K562 (cell line): ENCODE measurements around the gene HOXA9. TPM values are rescaled to one million over a fixed set of nuclear protein-coding genes. Genes with fewer than 3 reads are reported as not detected.

Experiments used
- ATAC-seq: fragments of 200-7000 bp; cut with Tn5 transposase; 3 replicates; pipeline ENCODE4 v1.9.1; 2020; ENCODE audit warnings: moderate library complexity
- BruUV-seq: library from RNA; stranded (reverse); fragments of 400-500 nt; replicated peaks from 2 replicates; lab custom pipeline; 2021; lab: Mats Ljungman, UMichigan
- CTCF ChIA-PET: fragments of 300-600 bp; formaldehyde crosslinking; extraction: SDS; loops from one replicate; lab custom pipeline; 2021; ENCODE audit warnings: low intra/inter-chr PET ratio; lab: Yijun Ruan, JAX
- POLR2A ChIA-PET: fragments of 300-600, 350-650 bp; sonication (Branson Sonifier 250); formaldehyde crosslinking; extraction: SDS; loops from one replicate; lab custom pipeline; 2021; ENCODE audit warnings: antibody characterized with exemption, inconsistent platforms; lab: Yijun Ruan, JAX
- DNase-seq, 4 experiments: peaks; one replicate each; pipeline versions ENCODE4 v3.0.0 to v3.0.0-alpha.2; 2011 to 2018; ENCODE audit warnings: low spot score in 3 of 4, mixed read lengths in 3 of 4; ENCODE audit errors: extremely low read depth in 1 of 4
- FAIRE-seq: peaks from 2 replicates; lab custom pipeline; 2011; peaks lifted over from hg19 to GRCh38; lab: Jason Lieb, UNC
- H2AFZ ChIP-seq: 2 replicates; pipeline ENCODE4 v1.6.0; 2011; ENCODE audit warnings: low read depth, low read length, control low read depth, inconsistent platforms
- H3K27ac ChIP-seq: fragments of 200-600 bp; 3 replicates; pipeline ENCODE4 v1.8.0; 2011; ENCODE audit warnings: low read depth, mild to moderate bottlenecking, control low read depth, inconsistent platforms, low read length, moderate library complexity, mixed read lengths; ENCODE audit errors: extremely low read depth
- H3K27me3 ChIP-seq, 2 experiments: fragments of 300-600 bp in 1 of 2; 2 replicates in 1 of 2; 3 replicates in 1 of 2; pipeline versions ENCODE4 v1.6.0 to v1.8.0; 2011; ENCODE audit warnings: inconsistent platforms in 2 of 2, low read length in 2 of 2, mild to moderate bottlenecking in 1 of 2, mixed read lengths in 1 of 2, moderate library complexity in 1 of 2; ENCODE audit not compliant: control insufficient read depth in 2 of 2, insufficient read depth in 2 of 2
- H3K36me3 ChIP-seq: fragments of 300-600 bp; 3 replicates; pipeline ENCODE4 v1.8.0; 2011; ENCODE audit warnings: mild to moderate bottlenecking, low read length, inconsistent platforms; ENCODE audit not compliant: control insufficient read depth, insufficient read depth
- H3K4me1 ChIP-seq, 2 experiments: fragments of 200-600 bp in 1 of 2; replicated peaks in 1 of 2; 2 replicates in 1 of 2; 3 replicates in 1 of 2; pipeline versions ENCODE4 v1.5.1 to v1.8.0; 2011; ENCODE audit warnings: inconsistent platforms in 2 of 2, low read length in 2 of 2, mild to moderate bottlenecking in 1 of 2, mixed read lengths in 1 of 2, moderate library complexity in 1 of 2; ENCODE audit not compliant: control insufficient read depth in 2 of 2, insufficient read depth in 2 of 2
- H3K4me2 ChIP-seq: 2 replicates; pipeline ENCODE4 v1.6.1; 2011; ENCODE audit warnings: low read length, control low read depth, inconsistent platforms, mixed read lengths; ENCODE audit not compliant: insufficient read depth
- H3K4me3 ChIP-seq: fragments of 200-600 bp; sonication (generic), shearing (Covaris generic); 2 replicates; pipeline ENCODE4 v1.5.1; 2016; ENCODE audit warnings: control low read depth, inconsistent platforms
- H3K79me2 ChIP-seq: fragments of 200-600 bp; 3 replicates; pipeline ENCODE4 v1.8.0; 2011; ENCODE audit warnings: low read length, inconsistent platforms; ENCODE audit not compliant: control insufficient read depth, insufficient read depth
- H3K9ac ChIP-seq, 2 experiments: 2 replicates each; pipeline versions ENCODE4 v1.6.0 to v1.6.1; 2011; ENCODE audit warnings: low read depth in 2 of 2, low read length in 2 of 2, control low read depth in 1 of 2, inconsistent platforms in 1 of 2, mild to moderate bottlenecking in 1 of 2, mixed read lengths in 1 of 2; ENCODE audit not compliant: insufficient read depth in 1 of 2
- H3K9me1 ChIP-seq: one replicate; pipeline ENCODE4 v1.6.0; 2011; ENCODE audit warnings: inconsistent platforms, mild to moderate bottlenecking, low read length, moderate library complexity; ENCODE audit not compliant: control insufficient read depth, insufficient read depth
- H3K9me3 ChIP-seq: replicated peaks from 2 replicates; pipeline ENCODE4 v1.5.1; 2011; ENCODE audit warnings: low read depth, low read length, inconsistent platforms; ENCODE audit not compliant: control insufficient read depth, insufficient read depth
- H4K20me1 ChIP-seq: replicated peaks from 2 replicates; pipeline ENCODE4 v1.6.1; 2011; ENCODE audit warnings: low read length, inconsistent platforms, mixed read lengths; ENCODE audit not compliant: control insufficient read depth, insufficient read depth
- ARID2 ChIP-seq: fragments of 450-650 bp; IDR thresholded peaks from 2 replicates; pipeline ENCODE4 v1.6.1; 2017; ENCODE audit warnings: antibody characterized with exemption, mild to moderate bottlenecking
- BMI1 ChIP-seq: fragments of 150-350 bp; IDR thresholded peaks from 2 replicates; pipeline ENCODE4 v1.6.1; 2014; ENCODE audit warnings: low read length
- CC2D1A ChIP-seq: fragments of 450-650 bp; IDR thresholded peaks from 2 replicates; pipeline ENCODE4 v1.6.1; 2017; ENCODE audit warnings: mild to moderate bottlenecking
- ELF1 ChIP-seq: fragments of 200-800 bp; sonication (Bioruptor generic); IDR thresholded peaks from 2 replicates; pipeline ENCODE4 v1.6.1; 2016; ENCODE audit warnings: missing genetic modification characterization, missing compliant biosample characterization
- MAFF ChIP-seq: IDR thresholded peaks from 2 replicates; pipeline ENCODE4 v1.6.1; 2012; ENCODE audit warnings: low read length, improper control_type of control experiment
- NEUROD1 ChIP-seq: fragments of 150-350 bp; IDR thresholded peaks from 2 replicates; pipeline ENCODE4 v1.6.1; 2014; ENCODE audit warnings: borderline replicate concordance, low read length, low read depth; ENCODE audit not compliant: partially characterized antibody
- RAD21 ChIP-seq, 2 experiments: fragments of 250-450 bp in 1 of 2; fragments of 450-650 bp in 1 of 2; sonication (Bioruptor Pico) in 1 of 2; formaldehyde crosslinking in 1 of 2; IDR thresholded peaks in 1 of 2; conservative IDR thresholded peaks in 1 of 2; 2 replicates each; pipeline versions ENCODE4 v1.4.0 to v1.8.0; 2020 to 2022; ENCODE audit warnings: mild to moderate bottlenecking in 2 of 2, moderate library complexity in 1 of 2
- RB1 ChIP-seq: fragments of 450-650 bp; IDR thresholded peaks from 2 replicates; pipeline ENCODE4 v1.6.1; 2017; ENCODE audit warnings: low read depth, mild to moderate bottlenecking
- RBM17 ChIP-seq: fragments of 200-400 bp; formaldehyde crosslinking; IDR thresholded peaks from 2 replicates; pipeline ENCODE4 v1.6.1; 2017; ENCODE audit warnings: low read depth, mild to moderate bottlenecking, low read length, borderline replicate concordance
- SMC3 ChIP-seq: conservative IDR thresholded peaks from 2 replicates; pipeline ENCODE4 v1.6.1; 2011; ENCODE audit warnings: low read depth, low read length, improper control_type of control experiment; ENCODE audit not compliant: insufficient read depth
- STAG1 ChIP-seq: sonication (generic); formaldehyde crosslinking; IDR thresholded peaks from 2 replicates; pipeline ENCODE4 v1.5.0; 2020; ENCODE audit warnings: missing genetic modification reagents, borderline replicate concordance
- TAF1 ChIP-seq: IDR thresholded peaks from 2 replicates; pipeline ENCODE4 v1.6.1; 2011; ENCODE audit warnings: mild to moderate bottlenecking, low read length, moderate library complexity; ENCODE audit not compliant: insufficient read depth, control insufficient read depth, severe bottlenecking; ENCODE audit errors: extremely low read depth
- TAF15 ChIP-seq: fragments of 200-400 bp; formaldehyde crosslinking; IDR thresholded peaks from 2 replicates; pipeline ENCODE4 v1.6.1; 2017; ENCODE audit warnings: mild to moderate bottlenecking, low read depth, low read length, moderate library complexity
- TAF9B ChIP-seq: fragments of 450-650 bp; IDR thresholded peaks from 2 replicates; pipeline ENCODE4 v1.6.1; 2018; ENCODE audit warnings: mild to moderate bottlenecking; ENCODE audit not compliant: partially characterized antibody
- ZKSCAN8 ChIP-seq: fragments of 200-800 bp; sonication (Bioruptor generic); IDR thresholded peaks from 2 replicates; pipeline ENCODE4 v1.6.1; 2016; ENCODE audit warnings: missing genetic modification characterization, missing compliant biosample characterization
- ZSCAN29 ChIP-seq: fragments of 450-650 bp; IDR thresholded peaks from 2 replicates; pipeline ENCODE4 v1.6.1; 2017
- WGBS: fragments of 100-300 bp; shearing (Covaris generic); methylation state at CpG from one replicate; pipeline ENCODE4 v1.1.6; 2016; ENCODE audit warnings: low coverage, mixed read lengths; ENCODE audit not compliant: insufficient coverage; ENCODE audit errors: missing lambda C conversion rate; 5-methylcytosine and 5-hydroxymethylcytosine counted together
- in situ Hi-C: fragments of 300-500 bp; cut with MboI; formaldehyde crosslinking; loops from 4 replicates; pipeline ENCODE4 v1.15.0; 2018; ENCODE audit warnings: inconsistent platforms, mixed read lengths
- intact Hi-C: fragments of 100-400 bp; cut with micrococcal nuclease; formaldehyde crosslinking; loops from 2 replicates; pipeline ENCODE4 v1.14.2; 2022
- polyA plus RNA-seq, 8 experiments: library from polyadenylated mRNA; depleted of rRNA in 4 of 8; stranded (reverse) in 5 of 8; unstranded in 3 of 8; fragments of >200 nt; fragmentation: Nextera tagmentation in 2 of 8; fragmentation: Illumina TruSeq in 1 of 8; extraction: Ambion mirVana in 2 of 8; extraction: Trizol in 1 of 8; gene quantifications; 2 replicates each; pipeline versions ENCODE4 v1.2.1 to v1.2.3, GENCODE V29; 2011 to 2014; ENCODE audit warnings: inconsistent platforms in 1 of 8, missing spikeins in 1 of 8
- total RNA-seq, 7 experiments: library from RNA; depleted of rRNA in 6 of 7; stranded (reverse); fragments of >200 nt in 6 of 7; fragmentation: Illumina TruSeq in 2 of 7; extraction: Trizol in 2 of 7; gene quantifications; 2 replicates each; pipeline versions ENCODE4 v1.2.1 to v1.2.3, GENCODE V29; 2011 to 2021; ENCODE audit warnings: low replicate concordance in 1 of 7
- TF ChIP-seq, protein P1 (sequence below), 2 experiments: IDR thresholded peaks in 1 of 2; conservative IDR thresholded peaks in 1 of 2; 2 replicates each; pipeline ENCODE4 v1.6.1; 2016; ENCODE audit warnings: low read depth in 2 of 2, mild to moderate bottlenecking in 1 of 2, missing compliant biosample characterization in 1 of 2, missing genetic modification characterization in 1 of 2, moderate library complexity in 1 of 2

Gene HOXA9
- total and polyA plus RNA-seq, 9 of the 15 experiments (the other 6 are each of a cell fraction or from before 2014, with no cell fraction given): not detected

DNA sequence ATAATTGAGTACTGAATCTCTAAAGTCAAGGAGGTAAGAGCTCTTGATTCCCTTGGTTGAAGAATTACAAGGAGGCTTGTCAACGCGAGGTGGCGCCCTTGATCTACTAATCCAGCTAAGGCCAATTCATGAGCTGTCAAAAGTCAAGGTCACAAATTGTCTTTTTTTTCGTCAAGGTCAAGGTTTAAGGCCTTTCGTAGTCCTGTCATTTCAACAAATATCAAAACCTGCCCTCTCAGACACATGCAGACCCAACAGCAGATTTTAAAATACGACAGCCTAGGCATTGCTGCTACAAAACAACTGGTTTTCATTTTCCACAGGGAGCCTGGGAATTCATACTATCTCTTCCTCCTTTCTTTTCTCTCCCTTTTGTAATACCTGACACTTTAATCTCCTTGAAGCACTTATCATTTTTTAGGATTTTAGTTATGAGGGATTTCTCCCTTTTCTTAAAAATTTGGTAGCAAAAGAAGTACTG lies 31.0 kb upstream of the HOXA9 start:
- no peak overlapping the region for H3K9ac ChIP-seq
- FAIRE-seq (peak; percentile 97), DNase-seq (peak; percentile 65 to 77 (median 70)), ATAC-seq (peak; percentile 73)
- no peaks in the 10 kb centered on the region for H3K36me3 ChIP-seq
- no peak overlapping the region for H3K27ac ChIP-seq
- H3K79me2 ChIP-seq: no peaks in the 10 kb centered on the region
- H3K4me3 ChIP-seq: no peak overlapping the region
- no TSS peak for BruUV-seq
- WGBS: under 1% methylated on average over 6 of the region's 6 CpGs
- peaks cover 23 to 49% of the 10 kb centered on the region in 2 experiments for H3K27me3 ChIP-seq
- no peaks in the 10 kb centered on the region for H4K20me1 ChIP-seq
- H3K9me1 ChIP-seq: no peaks in the 10 kb centered on the region
- in situ Hi-C loops (no loop called here), intact Hi-C loops (loop anchor here (1.0 to 5.0 kb wide), 5 partner anchors 381 to 896 kb away; no protein-coding TSS in a partner anchor)
- CTCF ChIA-PET: interaction anchor here (0.5 to 2.8 kb wide), 7 partner anchors 380 to 824 kb away, joined by 3 to 25 read pairs (median 4); no protein-coding TSS in a partner anchor
- H3K9me3 ChIP-seq: no peaks in the 10 kb centered on the region
- H3K4me1 ChIP-seq: peaks cover 0 to 20% of the 10 kb centered on the region in 2 experiments; a peak in 1 of 5 replicates
- no peak overlapping the region for H3K4me2 ChIP-seq
- POLR2A ChIA-PET: interaction anchor here (0.7 kb wide), 1 partner anchor 9 kb away, joined by 6 read pairs; no protein-coding TSS in a partner anchor
- no peak overlapping the region for H2AFZ ChIP-seq
- peak; percentile 91 for TF ChIP-seq SMC3
- TF ChIP-seq ARID2: peak; percentile 81
- TF ChIP-seq CC2D1A: peak; percentile 59; the same call in 1 of the 2 replicates
- no peak for TF ChIP-seq ZSCAN29
- TF ChIP-seq ZKSCAN8 (CRISPR knock-in tag): no peak
- peak; percentile 32; the same call in 1 of the 2 replicates for TF ChIP-seq RB1
- no peak for TF ChIP-seq NEUROD1
- peak; percentile 89 to 93 for TF ChIP-seq RAD21 (CRISPR knock-in tag; conservative IDR thresholded peaks at IDR 0.05 in 1 of 2, IDR thresholded peaks at IDR 0.05 in 1 of 2)
- no peak for TF ChIP-seq TAF1
- TF ChIP-seq, protein P1, sequence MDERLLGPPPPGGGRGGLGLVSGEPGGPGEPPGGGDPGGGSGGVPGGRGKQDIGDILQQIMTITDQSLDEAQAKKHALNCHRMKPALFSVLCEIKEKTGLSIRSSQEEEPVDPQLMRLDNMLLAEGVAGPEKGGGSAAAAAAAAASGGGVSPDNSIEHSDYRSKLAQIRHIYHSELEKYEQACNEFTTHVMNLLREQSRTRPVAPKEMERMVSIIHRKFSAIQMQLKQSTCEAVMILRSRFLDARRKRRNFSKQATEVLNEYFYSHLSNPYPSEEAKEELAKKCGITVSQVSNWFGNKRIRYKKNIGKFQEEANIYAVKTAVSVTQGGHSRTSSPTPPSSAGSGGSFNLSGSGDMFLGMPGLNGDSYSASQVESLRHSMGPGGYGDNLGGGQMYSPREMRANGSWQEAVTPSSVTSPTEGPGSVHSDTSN (CRISPR knock-in tag; IDR thresholded peaks at IDR 0.05; ENCODE audit: low read depth): no peak
- TF ChIP-seq, protein P1 (tag; conservative IDR thresholded peaks at IDR 0.05; ENCODE audit: low read depth): peak; percentile 61
- peak; percentile 44; the same call in 1 of the 2 replicates for TF ChIP-seq BMI1
- TF ChIP-seq MAFF: no peak
- no peak for TF ChIP-seq TAF15
- peak; percentile 64; the same call in 1 of the 2 replicates for TF ChIP-seq STAG1 (CRISPR knock-in tag)
- TF ChIP-seq RBM17: no peak
- no peak for TF ChIP-seq ELF1 (tag)
- TF ChIP-seq TAF9B: no peak
